H1 (cell line): ENCODE data around the gene LENG1. TPM values are rescaled to one million over a fixed set of nuclear protein-coding genes. Genes with fewer than 3 reads are reported as not detected.

ENCODE experiments used
- CHD1 ChIP-seq: IDR thresholded peaks from 2 replicates; pipeline ENCODE4 v1.6.1; 2012; ENCODE audit warnings: low read depth, low read length, improper control_type of control experiment
- HDAC2 ChIP-seq, 2 experiments: fragments of 300-600 bp in 1 of 2; sonication (generic) in 1 of 2; IDR thresholded peaks; 2 replicates each; pipeline ENCODE4 v1.6.1; 2011 to 2012; ENCODE audit warnings: low read depth in 2 of 2, low read length in 2 of 2, mild to moderate bottlenecking in 2 of 2, moderate library complexity in 2 of 2, borderline replicate concordance in 1 of 2, inconsistent platforms in 1 of 2
- KDM4A ChIP-seq: IDR thresholded peaks from one replicate; pipeline ENCODE4 v1.7.1; 2012; ENCODE audit warnings: low read depth, mild to moderate bottlenecking, moderate library complexity, low read length, inconsistent platforms; ENCODE audit not compliant: severe bottlenecking
- RXRA ChIP-seq: IDR thresholded peaks from 2 replicates; pipeline ENCODE4 v1.6.1; 2011; ENCODE audit warnings: low read depth, mild to moderate bottlenecking, low read length, moderate library complexity; ENCODE audit not compliant: insufficient read depth
- polyA plus RNA-seq, 7 experiments: library from polyadenylated mRNA; depleted of rRNA in 3 of 7; stranded (reverse) in 5 of 7; unstranded in 2 of 7; fragments of >200 nt in 5 of 7; fragments of 200-250 nt in 2 of 7; gene quantifications; 1 replicate in 5 of 7; 2 replicates in 1 of 7; 4 replicates in 1 of 7; pipeline versions ENCODE4 v1.2.1 to v1.2.3, GENCODE V29; 2011 to 2013; ENCODE audit warnings: missing spikeins in 2 of 7, mixed read lengths in 2 of 7
- total RNA-seq: library from RNA; stranded (reverse); fragmentation: NEBNext Ultra II Directional; extraction: Animal tissue kit (Norgen Biotek cat#: 25700); gene quantifications from 2 replicates; pipeline ENCODE4 v1.2.1, GENCODE V29; 2021
- TF ChIP-seq, protein P1 (sequence below): IDR thresholded peaks from 2 replicates; pipeline ENCODE4 v1.6.1; 2012; ENCODE audit warnings: low read length, inconsistent platforms

LENG1 gene
- total and polyA plus RNA-seq, 2 of the 8 experiments (the other 6 are each of a cell fraction or from before 2014, with no cell fraction given): 1.2 to 4.4 TPM

DNA sequence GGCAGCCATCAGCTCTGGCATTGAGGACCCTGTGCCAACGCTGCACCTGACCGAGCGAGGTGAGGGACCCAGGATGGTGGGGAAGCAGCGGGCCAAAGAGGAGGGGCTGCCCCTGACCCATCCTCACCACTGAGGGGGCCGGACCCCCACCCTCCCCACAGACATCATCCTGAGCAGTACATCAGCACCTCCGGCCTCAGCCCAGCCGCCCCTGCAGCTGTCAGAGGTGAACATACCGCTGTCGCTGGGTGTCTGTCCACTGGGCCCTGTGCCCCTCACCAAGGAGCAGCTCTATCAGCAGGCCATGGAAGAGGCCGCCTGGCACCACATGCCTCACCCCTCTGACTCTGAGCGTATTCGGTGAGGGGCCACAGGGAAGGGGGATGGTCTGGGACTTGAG lies 7.3 kb downstream of the LENG1 start (continued):
- TF ChIP-seq CHD1 (no peak), HDAC2 (IDR thresholded peaks at IDR 0.05; ENCODE audit: borderline replicate concordance in 1 of 2, low read depth in 2 of 2, low read length in 2 of 2) (no peak), RXRA (no peak), KDM4A (no peak)
- TF ChIP-seq, protein P1, sequence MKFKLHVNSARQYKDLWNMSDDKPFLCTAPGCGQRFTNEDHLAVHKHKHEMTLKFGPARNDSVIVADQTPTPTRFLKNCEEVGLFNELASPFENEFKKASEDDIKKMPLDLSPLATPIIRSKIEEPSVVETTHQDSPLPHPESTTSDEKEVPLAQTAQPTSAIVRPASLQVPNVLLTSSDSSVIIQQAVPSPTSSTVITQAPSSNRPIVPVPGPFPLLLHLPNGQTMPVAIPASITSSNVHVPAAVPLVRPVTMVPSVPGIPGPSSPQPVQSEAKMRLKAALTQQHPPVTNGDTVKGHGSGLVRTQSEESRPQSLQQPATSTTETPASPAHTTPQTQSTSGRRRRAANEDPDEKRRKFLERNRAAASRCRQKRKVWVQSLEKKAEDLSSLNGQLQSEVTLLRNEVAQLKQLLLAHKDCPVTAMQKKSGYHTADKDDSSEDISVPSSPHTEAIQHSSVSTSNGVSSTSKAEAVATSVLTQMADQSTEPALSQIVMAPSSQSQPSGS: no peak
